Skin of body (tissue), 2 donors: Measurements from ENCODE around the gene NEDD4L. TPM values are rescaled to one million over a fixed set of nuclear protein-coding genes. Genes with fewer than 3 reads are reported as not detected.
A peak's percentile ranks its signal among the peaks of the same experiment; 100 is the strongest.
"Not testable (repeated sequence)": the region's sequence is repeated elsewhere in the genome, so short reads cannot be mapped to it uniquely, and the experiment has no call there.

Source experiments
- DNase-seq: peaks from one replicate; lab custom pipeline; 2025; lab: John Stamatoyannopoulos, UW
- total RNA-seq: library from RNA; depleted of rRNA; stranded (reverse); fragments of >200 nt; gene quantifications from one replicate; pipeline ENCODE4 v1.2.3, GENCODE V29; 2014

NEDD4L gene
- 40.1 TPM for total RNA-seq

DNA sequence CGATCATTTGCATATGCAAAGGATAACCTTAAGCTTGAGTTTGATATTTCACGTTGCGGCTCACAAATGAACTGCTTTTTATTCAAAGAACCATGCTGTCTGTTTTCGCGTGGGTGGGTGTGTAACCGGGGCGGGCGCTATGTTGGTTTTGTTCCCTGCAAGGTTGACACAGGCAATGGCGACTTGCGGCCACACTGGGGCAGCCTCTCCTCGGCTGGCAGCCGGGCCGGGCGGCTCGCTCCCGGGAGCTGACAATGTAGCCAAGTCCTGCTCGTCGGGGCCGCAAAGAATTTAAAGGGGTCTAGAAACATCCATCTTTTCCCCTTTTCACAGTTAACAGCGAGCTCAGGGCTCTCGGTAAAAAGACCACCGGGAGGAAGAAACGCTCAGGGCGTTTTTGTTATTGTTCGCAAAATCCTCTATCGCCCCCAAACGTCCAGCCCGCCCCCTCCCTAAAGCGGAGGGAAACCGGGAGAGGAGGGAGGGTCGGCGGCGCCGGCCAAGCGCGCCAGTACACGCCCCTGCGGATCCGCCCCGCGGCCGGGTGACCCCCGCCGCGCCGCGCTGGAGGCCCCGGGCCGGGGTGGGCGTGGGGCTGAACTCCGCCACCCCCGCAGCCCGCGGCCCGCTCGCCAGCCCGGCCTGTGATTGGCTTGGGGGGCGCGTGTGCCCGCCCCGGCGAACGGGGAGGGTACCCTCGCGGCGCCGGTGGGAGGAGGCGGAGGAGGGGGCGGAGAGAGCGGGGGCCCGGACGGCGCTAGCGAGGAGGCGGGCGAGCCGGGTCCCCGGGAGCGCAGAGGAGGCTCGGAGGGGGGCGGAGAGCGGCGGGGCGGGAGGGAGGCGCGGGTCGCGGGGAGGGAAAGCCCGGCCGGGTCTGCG is at the start of gene NEDD4L:
TSS of gene NEDD4L (plus strand) at position 736 of the 879 bp plus-strand sequence. CDS start 435 bp downstream, outside the sequence.
- peak; percentile 80 for DNase-seq

DNA sequence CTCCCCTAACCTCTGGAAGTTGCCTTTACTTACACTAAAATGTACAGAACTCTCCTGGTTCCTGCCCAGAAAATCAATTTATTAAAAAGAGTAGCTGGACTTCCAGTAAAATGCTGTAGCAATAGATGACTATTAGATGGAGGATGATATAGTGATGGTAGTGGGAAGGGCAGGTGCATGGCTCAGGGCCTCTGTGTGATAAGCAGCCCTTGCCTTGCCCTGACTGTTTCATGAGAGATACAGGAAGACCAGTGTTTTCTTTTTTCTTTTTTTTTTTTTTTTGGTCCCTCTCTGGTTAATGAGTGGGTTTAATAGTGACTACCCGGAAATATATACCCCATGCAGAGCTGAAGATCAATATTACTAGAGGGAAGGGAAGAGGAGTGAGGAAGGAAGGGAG is 48.7 kb upstream of the NEDD4L start:
- DNase-seq = no peak

DNA sequence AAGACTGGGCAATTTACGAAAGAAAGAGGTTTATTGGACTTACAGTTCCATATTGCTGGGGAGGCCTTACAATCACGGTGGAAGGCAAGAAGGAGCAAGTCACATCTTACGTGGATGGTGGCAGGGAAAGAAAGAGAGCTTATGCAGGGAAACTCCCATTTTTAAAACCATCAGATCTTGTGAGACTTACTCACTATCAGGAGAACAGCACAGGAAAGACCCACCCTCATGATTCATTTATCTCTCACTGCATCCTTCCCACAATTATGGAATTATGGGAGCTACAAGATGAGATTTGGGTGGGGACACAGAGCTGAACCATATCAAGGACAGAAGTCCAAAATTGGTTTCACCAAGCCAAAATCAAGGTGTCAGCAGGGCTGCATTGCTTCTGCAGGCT is 47.1 kb upstream of the NEDD4L start:
- not testable (repeated sequence) for DNase-seq

DNA sequence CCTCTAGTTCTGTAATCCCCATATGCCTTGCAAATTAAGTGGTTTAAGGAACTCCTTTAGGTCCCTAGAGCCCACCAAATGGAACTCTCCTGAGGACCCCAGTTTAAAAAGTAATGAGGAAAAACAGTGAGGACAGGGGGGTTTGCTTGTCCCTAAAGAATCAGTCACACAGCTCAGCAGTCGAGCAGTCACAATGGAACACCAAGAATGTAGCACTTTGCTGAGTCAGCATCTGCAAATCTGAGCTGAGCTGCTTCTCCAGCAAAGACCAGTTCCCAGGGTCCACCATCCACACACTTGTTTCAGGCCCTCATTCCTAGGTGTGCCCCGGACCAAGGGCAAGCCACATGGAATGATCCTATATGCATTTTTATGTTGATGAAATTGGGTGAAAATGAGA is 46.2 kb upstream of the NEDD4L start:
- no peak for DNase-seq

DNA sequence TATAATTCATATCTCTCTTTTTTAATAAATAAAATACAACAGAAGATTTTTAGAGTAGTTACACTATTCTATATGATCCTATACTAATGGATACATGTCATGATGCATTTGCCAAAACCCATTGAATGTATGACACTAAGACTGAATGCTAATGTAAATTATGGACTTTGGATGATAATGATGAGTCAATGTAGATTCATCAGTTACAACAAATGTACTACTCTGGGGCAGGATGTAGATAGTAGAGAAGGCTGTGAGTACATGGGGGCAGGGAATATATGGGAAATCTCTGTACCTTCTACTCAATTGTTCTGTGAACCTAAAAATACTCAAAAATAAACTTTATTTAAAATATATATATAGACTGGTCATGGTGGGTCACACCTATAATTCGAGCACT is 45.6 kb upstream of the NEDD4L start:
- no peak for DNase-seq

DNA sequence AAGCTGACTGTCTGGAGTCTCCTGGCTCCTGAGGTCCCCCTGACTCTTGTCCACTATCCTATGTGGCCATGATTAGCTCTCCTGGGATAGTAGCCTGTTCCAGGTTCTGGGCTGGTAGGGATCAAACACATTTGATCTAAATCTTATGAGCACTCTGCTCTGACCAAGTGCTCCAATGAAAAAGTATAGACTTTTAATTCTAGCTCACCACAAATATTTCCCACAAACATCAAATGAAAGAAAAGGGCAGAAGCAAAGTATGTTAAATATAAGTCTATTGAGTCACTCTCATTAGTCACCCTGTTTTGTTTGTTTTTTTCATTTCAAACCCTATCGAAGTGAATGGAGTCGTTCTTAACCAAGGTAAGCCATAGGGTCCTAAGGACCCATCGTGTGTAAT is 39.7 kb upstream of the NEDD4L start:
- DNase-seq = no peak

DNA sequence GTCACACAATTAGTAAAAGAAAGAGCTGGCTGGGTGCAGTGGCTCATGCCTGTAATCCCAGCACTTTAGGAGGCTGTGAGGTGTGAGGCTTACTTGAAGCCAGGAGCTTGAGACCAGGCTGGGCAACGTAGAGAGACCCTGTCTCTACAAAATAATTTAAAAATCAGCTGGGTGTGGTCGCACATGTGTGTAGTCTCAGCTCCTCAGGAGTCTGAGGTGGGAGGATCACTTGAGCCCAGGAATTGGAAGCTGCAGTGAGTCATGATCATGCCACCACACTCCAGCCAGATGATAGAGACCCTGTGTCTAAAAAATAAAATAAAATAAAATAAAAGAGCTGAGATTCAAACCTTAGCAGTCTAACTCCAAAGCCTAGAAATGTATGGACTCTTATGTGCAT is 39.0 kb upstream of the NEDD4L start:
- DNase-seq = no peak

DNA sequence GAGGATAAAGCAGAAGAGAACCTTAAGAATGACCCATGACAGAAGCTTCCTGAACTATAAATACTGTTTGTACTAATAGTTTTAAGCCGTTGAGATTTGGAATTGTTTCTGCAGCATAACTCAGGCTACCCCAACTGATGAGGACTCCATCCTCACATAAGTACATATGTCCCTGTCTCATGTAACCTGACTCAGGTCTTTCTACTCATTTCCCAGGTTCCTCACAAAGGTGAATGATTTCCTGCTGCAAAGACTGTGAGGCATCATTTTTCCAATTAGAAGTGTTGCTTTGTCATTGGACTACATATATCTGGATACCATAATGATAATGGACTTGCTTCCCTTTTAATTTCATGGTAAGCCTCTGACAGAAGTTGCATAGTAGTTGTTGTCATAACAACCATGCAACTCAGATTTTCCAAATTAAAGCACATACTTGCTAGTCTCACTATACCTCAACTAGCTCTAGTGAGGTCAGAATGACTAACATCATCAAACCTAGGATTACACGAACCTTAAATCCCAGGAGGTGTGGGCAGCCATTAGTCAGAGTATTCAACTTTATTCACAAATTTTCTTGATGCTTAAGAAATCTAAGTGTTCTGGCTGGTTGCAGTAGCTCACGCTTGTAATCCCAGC is 38.0 kb upstream of the NEDD4L start:
- no peak for DNase-seq

DNA sequence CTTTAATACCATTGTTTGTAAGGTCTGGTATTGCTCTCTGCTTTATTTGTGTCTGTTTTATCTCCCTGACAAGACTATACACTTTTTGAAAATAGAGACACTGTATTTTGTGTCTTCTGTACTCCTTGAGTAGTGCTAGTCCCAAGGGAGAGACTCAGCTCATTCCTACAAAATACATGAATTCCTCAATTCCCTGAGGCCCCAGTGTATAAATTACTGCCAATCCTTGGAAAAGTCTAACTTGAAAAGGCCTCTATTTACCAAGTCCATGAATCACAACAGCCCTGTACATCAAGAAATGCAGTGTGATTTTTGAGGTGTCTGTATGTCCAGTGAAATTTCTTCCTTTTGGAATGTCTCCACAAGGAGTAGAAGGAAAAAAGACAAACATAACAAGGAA is 34.9 kb upstream of the NEDD4L start:
- DNase-seq = no peak

DNA sequence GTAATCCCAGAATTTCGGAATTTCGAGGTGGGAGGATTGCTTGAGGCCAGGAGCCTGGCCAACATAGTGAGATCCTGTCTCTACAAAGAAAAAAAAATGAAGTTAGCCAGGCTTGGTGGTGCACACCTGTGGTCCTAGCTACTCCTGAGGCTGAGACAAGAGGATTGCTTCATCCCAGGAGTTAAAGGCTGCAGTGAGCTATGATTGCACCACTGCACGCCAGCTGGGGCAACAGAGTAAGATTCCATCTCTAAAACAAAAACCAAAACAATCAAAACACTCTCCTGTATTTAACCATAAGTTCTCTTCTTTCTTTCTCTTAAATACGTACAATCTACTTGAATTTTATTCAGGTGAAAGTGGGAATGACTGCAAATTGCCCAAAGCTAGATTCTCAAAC is 33.8 kb upstream of the NEDD4L start:
- DNase-seq = no peak

DNA sequence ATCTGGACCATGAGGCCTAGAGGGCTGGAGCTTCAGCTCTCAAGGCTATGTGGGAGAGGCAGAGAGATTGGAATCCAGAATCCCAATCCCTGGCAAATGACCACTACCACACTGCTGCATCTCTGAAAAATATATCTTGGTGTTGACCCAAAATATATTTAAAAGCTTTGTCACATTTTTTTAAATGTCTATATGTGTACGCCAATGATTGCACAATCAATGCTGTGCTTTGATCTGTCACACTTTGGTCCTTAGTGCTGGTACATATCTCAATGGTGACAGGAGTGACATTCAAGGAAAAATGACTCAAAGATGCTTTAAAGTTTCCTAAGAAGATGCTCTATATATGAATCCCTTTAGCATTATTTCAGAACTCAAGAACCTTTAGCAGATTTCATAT is 31.7 kb upstream of the NEDD4L start:
- DNase-seq = no peak

DNA sequence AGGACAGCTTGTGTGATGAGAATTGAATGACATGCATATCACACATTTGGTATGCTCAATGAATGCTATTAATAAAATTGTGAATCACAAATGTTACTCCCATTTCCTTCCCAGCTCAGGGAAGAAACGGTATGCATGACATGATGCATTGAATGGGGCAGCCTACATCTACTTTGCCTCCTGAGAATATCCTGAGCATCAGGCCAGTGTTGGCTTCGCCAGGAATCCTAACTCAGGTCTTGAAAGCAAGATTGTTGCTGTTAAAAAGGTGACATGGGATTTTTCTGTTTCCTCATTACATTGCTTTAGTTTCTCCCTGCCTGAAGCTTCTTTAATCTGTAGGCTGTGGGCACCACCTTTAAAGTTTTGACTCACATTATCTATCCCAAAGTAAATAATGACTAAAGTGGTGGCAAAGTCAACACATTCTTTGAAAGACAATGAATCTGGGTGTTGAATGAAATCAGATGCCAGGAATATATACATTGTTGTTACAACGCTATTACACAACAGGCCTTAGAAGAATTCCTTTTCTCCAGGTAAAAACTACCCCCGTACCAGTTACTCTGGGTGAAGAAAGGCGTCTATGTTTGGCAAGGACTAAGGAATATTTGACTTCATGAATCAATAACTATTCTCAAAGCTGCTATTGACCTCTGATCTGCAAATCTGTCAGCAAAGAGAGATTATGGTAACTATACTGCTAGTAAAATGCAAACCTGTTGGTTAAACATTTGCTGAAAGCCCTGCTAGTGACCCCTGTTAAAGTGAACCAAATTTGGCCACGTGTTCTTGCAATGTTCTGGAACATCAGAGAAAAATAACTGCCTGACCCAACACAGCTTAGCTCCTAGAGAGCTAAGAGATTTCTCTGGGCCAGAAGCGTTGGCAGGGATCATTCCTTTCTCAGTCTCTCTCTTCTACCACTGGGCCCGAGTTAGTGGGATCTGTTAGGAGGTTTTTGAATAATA is 30.5 kb upstream of the NEDD4L start:
- DNase-seq = no peak

DNA sequence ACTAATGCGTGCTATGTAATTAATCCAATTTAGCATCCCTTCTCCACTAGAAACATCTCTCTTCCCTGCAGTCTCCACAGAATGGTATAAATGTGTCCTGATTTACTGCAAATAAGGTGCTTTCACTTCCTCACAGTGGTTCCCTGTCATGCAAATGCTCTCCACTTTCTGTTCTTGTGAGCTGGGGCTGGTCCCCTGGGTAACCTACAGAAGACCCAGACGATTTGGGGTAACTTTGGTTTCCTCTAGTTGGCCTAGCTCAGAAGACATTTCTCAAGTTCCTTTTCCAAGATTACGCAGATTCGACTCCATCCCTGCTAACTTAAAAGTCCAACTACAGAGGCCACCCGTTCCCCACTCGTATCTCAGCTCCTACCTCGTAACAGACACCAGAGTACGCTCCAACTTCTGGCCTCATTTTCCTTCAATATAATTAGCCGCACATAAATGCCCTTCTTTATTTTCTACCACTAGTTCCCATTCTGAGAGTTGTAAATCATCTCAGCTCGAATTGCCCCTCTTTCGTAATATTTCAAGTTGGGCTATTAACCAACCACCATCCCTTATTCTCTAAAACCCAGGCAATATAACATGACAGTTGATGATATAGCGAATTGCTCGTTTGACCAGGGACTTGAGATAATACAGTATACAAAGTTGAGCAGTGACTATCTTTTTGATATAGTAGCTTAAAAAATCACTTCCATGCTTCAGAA is 28.8 kb upstream of the NEDD4L start:
- DNase-seq = no peak

DNA sequence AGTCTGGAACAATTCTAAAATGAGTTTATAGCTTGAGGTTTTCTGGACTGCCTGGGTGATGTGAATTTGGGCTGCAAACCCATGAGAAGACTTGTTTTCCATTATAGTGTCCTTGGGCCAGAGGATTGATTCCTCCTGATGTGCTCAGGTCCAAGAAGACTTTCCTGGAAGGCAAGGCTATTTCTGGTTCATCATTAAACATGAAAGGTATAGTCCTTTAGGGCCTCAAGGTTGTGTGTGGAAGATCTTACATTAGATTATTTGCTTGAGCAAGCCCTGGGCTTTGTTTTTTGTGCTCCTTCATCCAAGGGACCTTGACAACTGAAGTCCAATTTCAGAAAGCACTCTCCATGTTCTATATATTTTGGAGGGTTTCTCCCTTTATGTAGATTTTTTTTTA is 26.8 kb upstream of the NEDD4L start:
- DNase-seq = no peak

DNA sequence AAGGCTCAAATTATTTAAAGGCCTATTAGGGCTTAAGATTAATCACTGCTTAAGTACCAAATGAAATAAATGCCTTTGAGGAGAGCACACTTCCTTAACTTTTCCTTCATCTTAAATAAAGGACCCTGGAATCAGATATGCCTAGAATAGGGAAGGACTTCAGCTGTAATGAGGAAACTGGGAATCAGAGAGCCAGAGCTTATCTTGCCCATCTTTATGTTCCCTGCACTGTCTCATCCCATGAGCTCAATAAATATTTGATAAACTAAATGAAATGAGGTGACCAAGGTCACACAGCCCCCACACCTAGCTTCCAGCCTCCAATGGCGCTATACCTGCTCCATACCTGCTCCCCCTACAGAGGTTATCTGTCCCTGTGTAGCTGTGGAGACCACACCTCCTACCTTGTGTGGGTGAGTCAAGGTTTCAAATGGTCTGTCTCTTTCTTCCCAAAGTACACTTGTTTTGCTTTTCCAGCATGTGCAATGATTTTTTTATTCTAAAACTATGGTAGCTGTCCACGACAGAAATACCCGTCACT is 23.4 kb upstream of the NEDD4L start:
- no peak for DNase-seq

DNA sequence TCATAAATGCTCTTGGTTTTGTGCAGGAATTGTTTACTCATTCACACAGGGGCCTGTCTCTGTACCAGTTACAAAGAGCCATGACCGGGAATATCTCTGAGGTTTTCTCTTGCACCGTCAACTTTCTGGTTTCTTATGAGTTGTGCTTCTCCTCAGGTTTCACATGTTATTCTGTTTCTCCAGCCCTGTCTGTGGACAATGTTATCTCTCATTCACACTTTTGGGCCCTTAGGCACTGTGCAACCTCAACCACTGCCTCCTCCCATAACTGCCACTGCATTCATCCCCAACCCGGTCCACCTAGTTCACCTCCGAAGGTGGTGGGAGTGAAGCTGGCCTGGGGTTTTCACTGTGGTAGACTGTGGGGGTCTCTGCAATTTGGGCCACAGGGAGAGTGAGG is 22.5 kb upstream of the NEDD4L start:
- DNase-seq = no peak

DNA sequence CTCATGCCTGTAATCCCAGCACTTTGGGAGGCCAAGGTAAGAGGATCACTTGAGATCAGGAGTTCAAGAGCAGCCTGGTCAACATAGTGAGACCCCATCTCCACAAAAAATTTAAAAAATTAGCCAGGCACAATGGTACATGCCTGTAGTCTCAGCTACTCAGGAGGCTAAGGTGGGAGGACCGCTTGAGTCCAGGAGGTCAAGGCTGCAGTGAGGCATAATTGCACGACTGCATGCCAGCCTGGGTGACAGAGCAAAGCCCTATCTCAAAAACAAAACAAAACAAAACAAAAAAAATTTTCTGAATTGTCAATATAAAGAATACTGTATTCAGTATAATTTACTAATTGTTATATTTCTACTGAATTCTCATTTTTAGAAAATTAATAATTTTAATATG is 20.9 kb upstream of the NEDD4L start:
- no peak for DNase-seq

DNA sequence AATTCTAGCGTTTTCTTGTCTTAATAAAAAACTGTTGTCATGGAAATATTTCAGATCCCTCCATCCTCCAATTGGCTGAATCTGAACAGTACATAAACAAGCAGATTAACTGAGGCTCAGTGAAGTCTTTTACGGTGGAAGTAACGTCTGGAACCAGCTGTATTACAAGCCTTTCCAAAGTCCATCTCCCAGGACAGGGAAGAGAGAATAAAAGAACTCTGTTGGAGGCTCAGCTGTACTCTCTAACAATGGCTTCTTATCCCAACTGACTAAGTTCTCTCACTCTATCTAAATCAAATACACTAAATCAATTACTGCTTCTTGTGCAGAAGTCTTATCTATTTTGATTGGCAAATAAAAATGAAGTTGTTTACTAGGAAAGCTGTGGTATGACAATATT is 19.9 kb upstream of the NEDD4L start:
- no peak for DNase-seq

DNA sequence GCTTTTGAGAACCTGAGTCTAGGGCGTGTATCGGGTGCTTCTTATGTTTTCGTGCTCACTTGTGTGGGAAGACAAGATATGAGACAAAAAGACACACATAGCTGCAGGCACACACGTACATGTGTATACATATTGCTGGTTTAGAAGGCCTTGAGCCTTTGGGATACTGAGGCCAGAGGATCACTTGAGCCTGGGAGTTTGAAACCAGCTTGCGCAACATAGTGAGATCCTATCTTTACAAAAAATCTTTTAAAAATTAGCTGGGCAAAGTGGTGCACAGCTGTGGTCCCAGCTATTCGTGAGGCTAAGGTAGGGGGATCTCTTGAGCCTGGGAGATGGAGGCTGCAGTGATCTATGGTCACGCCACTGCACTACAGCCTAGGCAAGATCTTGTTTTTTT is 18.8 kb upstream of the NEDD4L start:
- DNase-seq = no peak

DNA sequence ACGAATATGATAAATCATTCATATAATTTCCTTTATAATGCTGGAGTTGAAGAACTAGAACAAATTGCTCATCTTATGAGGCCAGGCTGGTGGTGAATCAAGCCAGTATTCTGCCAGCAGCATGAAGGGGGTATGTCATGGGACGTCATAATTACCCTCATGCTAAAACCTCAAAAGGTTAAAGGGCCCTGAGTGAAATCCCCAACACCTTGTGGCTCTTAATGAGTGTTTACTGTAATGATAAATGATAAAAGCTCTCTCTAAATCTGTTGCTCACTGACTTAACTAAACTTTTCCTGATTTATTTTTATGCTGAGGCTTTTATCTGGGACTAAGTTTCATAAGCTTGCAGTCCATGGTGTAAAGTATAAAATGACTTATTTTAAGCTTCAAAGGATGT is 18.3 kb upstream of the NEDD4L start:
- DNase-seq = no peak

DNA sequence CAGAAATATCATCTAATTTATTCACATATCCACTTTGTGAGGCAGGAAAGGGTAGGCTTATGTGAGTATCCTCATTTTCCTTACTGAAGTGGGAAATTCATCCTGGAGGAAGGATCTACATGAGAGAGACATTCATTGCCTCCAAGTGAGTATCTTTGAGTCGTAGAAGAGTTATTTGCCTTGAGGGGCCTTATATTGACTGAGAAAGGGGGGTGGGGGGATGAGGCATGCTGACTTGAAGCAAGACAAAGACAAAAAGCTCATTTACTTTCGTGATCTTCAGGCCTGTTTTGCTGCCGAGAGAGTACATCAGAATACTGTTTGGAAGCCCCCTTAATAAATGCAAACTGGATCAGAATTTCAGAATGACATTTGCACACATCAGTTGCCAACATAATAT is 17.6 kb upstream of the NEDD4L start:
- DNase-seq = no peak
